HepG2 (cell line): ENCODE results near the gene FUT4. TPM values are rescaled to one million over a fixed set of nuclear protein-coding genes. Genes with fewer than 3 reads are reported as not detected.

ENCODE experiments used
- HINFP ChIP-seq: sonication (generic); formaldehyde crosslinking; IDR thresholded peaks from 2 replicates; pipeline ENCODE4 v1.4.0; 2020; ENCODE audit warnings: low read depth, mild to moderate bottlenecking, missing genetic modification reagents
- HOXA9 ChIP-seq: sonication (generic); formaldehyde crosslinking; IDR thresholded peaks from 2 replicates; pipeline ENCODE4 v1.8.1; 2022; ENCODE audit warnings: missing genetic modification reagents, mild to moderate bottlenecking, moderate library complexity, borderline replicate concordance
- KDM5B ChIP-seq: sonication (generic); formaldehyde crosslinking; IDR thresholded peaks from 2 replicates; pipeline ENCODE4 v1.4.0; 2020; ENCODE audit warnings: missing genetic modification reagents, mild to moderate bottlenecking, borderline replicate concordance
- MEIS1 ChIP-seq: sonication (generic); formaldehyde crosslinking; IDR thresholded peaks from 2 replicates; pipeline ENCODE4 v1.9.0; 2021; ENCODE audit warnings: mild to moderate bottlenecking, missing genetic modification reagents, moderate library complexity, borderline replicate concordance
- REL ChIP-seq: sonication (generic); formaldehyde crosslinking; conservative IDR thresholded peaks from 2 replicates; pipeline ENCODE4 v1.8.0; 2022; ENCODE audit warnings: mild to moderate bottlenecking, missing genetic modification reagents, moderate library complexity
- STAT6 ChIP-seq: sonication (generic); formaldehyde crosslinking; IDR thresholded peaks from 2 replicates; pipeline ENCODE4 v1.4.0; 2020; ENCODE audit warnings: missing genetic modification reagents, mild to moderate bottlenecking, borderline replicate concordance
- TCF7L2 ChIP-seq: IDR thresholded peaks from 2 replicates; pipeline ENCODE4 v1.6.1; 2011; ENCODE audit warnings: mild to moderate bottlenecking, low read depth, low read length, moderate library complexity
- ZNF124 ChIP-seq: sonication (generic); formaldehyde crosslinking; IDR thresholded peaks from 2 replicates; pipeline ENCODE4 v1.4.0; 2020; ENCODE audit warnings: missing genetic modification reagents
- ZNF331 ChIP-seq: sonication (generic); formaldehyde crosslinking; IDR thresholded peaks from 2 replicates; pipeline ENCODE4 v1.4.0; 2020; ENCODE audit warnings: missing genetic modification reagents
- ZNF468 ChIP-seq: sonication (generic); formaldehyde crosslinking; IDR thresholded peaks from 2 replicates; pipeline ENCODE4 v1.8.0; 2022; ENCODE audit warnings: mild to moderate bottlenecking, moderate library complexity, missing genetic modification reagents
- ZNF768 ChIP-seq: sonication (generic); formaldehyde crosslinking; IDR thresholded peaks from 2 replicates; pipeline ENCODE4 v1.4.0; 2020; ENCODE audit warnings: missing genetic modification reagents
- ZNF850 ChIP-seq: sonication (generic); formaldehyde crosslinking; conservative IDR thresholded peaks from 2 replicates; pipeline ENCODE4 v1.9.0; 2021; ENCODE audit warnings: mild to moderate bottlenecking, missing genetic modification reagents
- ZSCAN22 ChIP-seq: sonication (generic); formaldehyde crosslinking; IDR thresholded peaks from 2 replicates; pipeline ENCODE4 v1.4.0; 2020; ENCODE audit warnings: mild to moderate bottlenecking, missing genetic modification reagents
- polyA plus RNA-seq, 8 experiments: library from polyadenylated mRNA; depleted of rRNA in 3 of 8; stranded (reverse) in 7 of 8; unstranded in 1 of 8; fragments of >200 nt; fragmentation: Illumina TruSeq in 4 of 8; extraction: Trizol in 4 of 8; gene quantifications; 2 replicates each; pipeline versions ENCODE4 v1.2.1 to v1.2.3, GENCODE V29; 2011 to 2016; ENCODE audit warnings: low read depth in 4 of 8, missing spikeins in 1 of 8, mixed read lengths in 1 of 8; ENCODE audit not compliant: insufficient read depth in 1 of 8
- total RNA-seq, 5 experiments: library from RNA; depleted of rRNA; stranded (reverse); fragments of >200 nt; fragmentation: Illumina TruSeq; extraction: Trizol; gene quantifications; 2 replicates each; pipeline ENCODE4 v1.2.3, GENCODE V29; 2016; ENCODE audit warnings: low read depth in 1 of 5
- TF ChIP-seq, protein P1 (sequence below): sonication (generic); formaldehyde crosslinking; IDR thresholded peaks from 2 replicates; pipeline ENCODE4 v1.4.0; 2020; ENCODE audit warnings: missing genetic modification reagents, mild to moderate bottlenecking, borderline replicate concordance
- TF ChIP-seq, protein P2 (sequence below): sonication (generic); formaldehyde crosslinking; conservative IDR thresholded peaks from 2 replicates; pipeline ENCODE4 v1.4.0; 2020; ENCODE audit warnings: mild to moderate bottlenecking, missing genetic modification reagents, moderate library complexity
- TF ChIP-seq, protein P3 (sequence below): sonication (generic); formaldehyde crosslinking; IDR thresholded peaks from 2 replicates; pipeline ENCODE4 v1.5.1; 2020; ENCODE audit warnings: mild to moderate bottlenecking, missing genetic modification reagents

Gene FUT4
- total and polyA plus RNA-seq, 2 of the 13 experiments (the other 11 are each of a cell fraction or from before 2014, with no cell fraction given), result 0.28 to 0.60 TPM

DNA sequence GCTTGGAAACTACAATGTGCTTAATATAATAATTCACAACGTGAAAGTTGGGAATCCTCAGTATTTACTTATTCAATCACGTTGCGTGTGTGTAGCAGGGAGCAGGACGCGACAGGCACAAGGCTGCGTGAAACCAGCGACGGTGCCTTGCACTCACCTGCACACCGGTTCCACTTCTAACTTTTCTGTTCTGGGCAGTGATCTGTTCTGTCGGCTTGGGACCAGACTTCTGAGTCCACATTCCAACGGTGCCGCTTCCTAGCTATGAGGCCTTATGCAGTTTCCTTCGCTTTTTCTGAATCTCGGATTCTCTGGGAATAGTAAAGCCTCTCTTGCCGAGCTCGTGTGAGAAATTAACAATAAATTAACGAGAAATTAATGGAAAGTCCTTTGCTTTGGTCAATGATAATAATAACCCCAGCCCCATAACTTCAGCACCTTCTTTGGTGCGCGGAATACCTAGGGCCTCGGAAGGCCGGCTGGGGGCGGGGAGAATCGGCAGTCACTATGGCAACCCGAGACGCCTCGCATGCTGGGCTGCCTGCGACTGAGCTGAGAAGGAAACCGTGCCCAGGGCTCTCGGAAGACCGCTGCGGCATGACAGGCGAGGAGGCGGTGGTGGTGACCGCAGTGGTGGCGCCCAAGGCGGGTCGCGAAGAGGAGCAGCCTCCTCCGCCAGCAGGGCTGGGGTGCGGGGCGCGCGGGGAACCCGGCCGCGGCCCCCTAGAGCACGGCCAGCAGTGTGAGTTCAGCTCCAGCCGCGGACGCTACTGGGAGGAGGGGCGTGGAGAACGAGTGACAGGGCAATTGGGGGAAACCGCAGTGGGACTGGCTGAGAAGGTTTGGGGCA lies 31.6 kb upstream of the FUT4 start, which contains the start of gene C11orf97 (continued):
- TF ChIP-seq STAT6 (CRISPR knock-in tag), result no peak
- TF ChIP-seq HINFP (CRISPR knock-in tag), result no peak
- no peak for TF ChIP-seq ZSCAN22
- no peak for TF ChIP-seq ZNF468 (CRISPR knock-in tag)
- TF ChIP-seq ZNF331 (CRISPR knock-in tag), result no peak
- peak; percentile 73; the same call in 1 of the 2 replicates for TF ChIP-seq ZNF768 (CRISPR knock-in tag)
- TF ChIP-seq ZNF850, result no peak
- TF ChIP-seq, protein P1, sequence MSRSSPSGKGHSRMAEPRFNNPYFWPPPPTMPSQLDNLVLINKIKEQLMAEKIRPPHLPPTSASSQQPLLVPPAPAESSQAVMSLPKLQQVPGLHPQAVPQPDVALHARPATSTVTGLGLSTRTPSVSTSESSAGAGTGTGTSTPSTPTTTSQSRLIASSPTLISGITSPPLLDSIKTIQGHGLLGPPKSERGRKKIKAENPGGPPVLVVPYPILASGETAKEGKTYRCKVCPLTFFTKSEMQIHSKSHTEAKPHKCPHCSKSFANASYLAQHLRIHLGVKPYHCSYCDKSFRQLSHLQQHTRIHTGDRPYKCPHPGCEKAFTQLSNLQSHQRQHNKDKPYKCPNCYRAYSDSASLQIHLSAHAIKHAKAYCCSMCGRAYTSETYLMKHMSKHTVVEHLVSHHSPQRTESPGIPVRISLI (CRISPR knock-in tag), result no peak
- no peak for TF ChIP-seq HOXA9 (CRISPR knock-in tag)
- TF ChIP-seq REL, result no peak
- TF ChIP-seq, protein P2, sequence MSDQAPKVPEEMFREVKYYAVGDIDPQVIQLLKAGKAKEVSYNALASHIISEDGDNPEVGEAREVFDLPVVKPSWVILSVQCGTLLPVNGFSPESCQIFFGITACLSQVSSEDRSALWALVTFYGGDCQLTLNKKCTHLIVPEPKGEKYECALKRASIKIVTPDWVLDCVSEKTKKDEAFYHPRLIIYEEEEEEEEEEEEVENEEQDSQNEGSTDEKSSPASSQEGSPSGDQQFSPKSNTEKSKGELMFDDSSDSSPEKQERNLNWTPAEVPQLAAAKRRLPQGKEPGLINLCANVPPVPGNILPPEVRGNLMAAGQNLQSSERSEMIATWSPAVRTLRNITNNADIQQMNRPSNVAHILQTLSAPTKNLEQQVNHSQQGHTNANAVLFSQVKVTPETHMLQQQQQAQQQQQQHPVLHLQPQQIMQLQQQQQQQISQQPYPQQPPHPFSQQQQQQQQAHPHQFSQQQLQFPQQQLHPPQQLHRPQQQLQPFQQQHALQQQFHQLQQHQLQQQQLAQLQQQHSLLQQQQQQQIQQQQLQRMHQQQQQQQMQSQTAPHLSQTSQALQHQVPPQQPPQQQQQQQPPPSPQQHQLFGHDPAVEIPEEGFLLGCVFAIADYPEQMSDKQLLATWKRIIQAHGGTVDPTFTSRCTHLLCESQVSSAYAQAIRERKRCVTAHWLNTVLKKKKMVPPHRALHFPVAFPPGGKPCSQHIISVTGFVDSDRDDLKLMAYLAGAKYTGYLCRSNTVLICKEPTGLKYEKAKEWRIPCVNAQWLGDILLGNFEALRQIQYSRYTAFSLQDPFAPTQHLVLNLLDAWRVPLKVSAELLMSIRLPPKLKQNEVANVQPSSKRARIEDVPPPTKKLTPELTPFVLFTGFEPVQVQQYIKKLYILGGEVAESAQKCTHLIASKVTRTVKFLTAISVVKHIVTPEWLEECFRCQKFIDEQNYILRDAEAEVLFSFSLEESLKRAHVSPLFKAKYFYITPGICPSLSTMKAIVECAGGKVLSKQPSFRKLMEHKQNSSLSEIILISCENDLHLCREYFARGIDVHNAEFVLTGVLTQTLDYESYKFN (CRISPR knock-in tag), result no peak
- TF ChIP-seq TCF7L2, result no peak
- TF ChIP-seq KDM5B (CRISPR knock-in tag), result peak; percentile 60; the same call in 1 of the 2 replicates
- no peak for TF ChIP-seq ZNF124 (CRISPR knock-in tag)
- 0 out of 2 replicates have a peak, but pooled peaks have one; percentile 58 for TF ChIP-seq MEIS1
- TF ChIP-seq, protein P3, sequence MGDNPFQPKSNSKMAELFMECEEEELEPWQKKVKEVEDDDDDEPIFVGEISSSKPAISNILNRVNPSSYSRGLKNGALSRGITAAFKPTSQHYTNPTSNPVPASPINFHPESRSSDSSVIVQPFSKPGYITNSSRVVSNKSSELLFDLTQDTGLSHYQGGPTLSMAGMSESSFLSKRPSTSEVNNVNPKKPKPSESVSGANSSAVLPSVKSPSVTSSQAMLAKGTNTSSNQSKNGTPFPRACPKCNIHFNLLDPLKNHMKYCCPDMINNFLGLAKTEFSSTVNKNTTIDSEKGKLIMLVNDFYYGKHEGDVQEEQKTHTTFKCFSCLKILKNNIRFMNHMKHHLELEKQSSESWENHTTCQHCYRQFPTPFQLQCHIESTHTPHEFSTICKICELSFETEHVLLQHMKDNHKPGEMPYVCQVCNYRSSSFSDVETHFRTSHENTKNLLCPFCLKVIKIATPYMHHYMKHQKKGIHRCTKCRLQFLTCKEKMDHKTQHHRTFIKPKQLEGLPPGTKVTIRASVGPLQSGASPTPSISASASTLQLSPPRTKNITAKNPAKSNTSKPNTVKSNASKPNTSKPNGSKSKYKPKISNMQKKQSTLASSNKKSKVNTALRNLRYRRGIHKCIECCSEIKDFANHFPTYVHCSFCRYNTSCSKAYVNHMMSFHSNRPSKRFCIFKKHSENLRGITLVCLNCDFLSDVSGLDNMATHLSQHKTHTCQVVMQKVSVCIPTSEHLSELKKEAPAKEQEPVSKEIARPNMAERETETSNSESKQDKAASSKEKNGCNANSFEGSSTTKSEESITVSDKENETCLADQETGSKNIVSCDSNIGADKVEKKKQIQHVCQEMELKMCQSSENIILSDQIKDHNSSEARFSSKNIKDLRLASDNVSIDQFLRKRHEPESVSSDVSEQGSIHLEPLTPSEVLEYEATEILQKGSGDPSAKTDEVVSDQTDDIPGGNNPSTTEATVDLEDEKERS (CRISPR knock-in tag), result no peak
